Measurements from ENCODE around the gene TMOD2. TPM values are rescaled to one million over a fixed set of nuclear protein-coding genes. Genes with fewer than 3 reads are reported as not detected.

The TMOD2 gene
- total RNA-seq, 1 donor from 2014 or later, result 8.4 TPM

DNA sequence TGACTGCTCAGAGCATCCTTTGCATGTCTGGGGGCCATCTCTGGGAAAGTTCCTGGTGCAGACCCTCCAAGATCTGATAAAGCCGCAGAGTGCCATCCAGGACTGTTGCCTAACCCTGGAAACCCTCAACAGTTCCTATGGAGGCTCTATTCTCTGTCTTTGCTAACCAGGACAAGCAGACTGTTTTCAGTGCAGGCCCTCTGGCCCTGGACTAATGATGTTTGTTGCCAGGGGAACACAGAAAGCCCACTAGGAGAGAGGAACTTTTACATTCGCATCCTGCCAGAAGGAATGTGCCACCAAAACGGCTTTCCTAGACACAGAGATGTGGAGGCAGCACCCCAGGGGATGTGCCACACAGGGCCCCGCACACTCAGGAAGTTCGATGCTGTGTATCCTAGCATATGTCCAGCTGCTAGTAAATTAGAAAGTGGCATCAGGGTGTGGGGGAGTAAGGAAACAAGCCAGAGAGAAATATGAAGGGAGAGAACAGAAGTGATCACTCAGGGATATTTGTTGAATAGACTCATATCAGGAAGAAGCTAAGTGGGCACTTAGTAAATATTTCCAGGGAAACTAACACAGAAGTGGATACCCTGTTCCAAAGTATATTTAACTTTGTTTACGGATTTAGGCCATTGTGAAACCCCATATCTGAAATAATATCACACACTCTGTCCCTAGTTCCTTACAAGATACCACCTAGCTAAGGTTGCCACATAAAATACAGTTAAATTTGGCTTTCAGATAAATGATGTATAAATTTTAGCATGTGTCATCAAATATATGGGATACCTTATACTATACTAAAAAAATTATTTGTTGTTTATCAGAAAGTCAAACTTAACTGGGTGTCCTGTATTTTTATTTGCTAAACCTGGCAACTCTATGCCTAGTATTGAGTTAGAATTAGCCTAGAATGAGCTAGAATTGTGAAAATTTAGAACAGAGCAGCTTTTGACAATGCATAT is 48.2 kb downstream of the TMOD2 start:
- Histone ChIP-seq H3K4me1 (ENCODE audit: insufficient read depth, low read length) (no peaks in the 10 kb centered on the region), H3K36me3 (ENCODE audit: insufficient read depth, low read length) (no peaks in the 10 kb centered on the region), H2AFZ (ENCODE audit: low read depth, low read length) (no peak overlapping the region), H3K4me2 (ENCODE audit: low read length) (no peak overlapping the region), H3K9ac (ENCODE audit: low read length) (no peak overlapping the region), H3K27me3 (ENCODE audit: insufficient read depth, low read length) (no peaks in the 10 kb centered on the region), H3K79me2 (ENCODE audit: insufficient read depth, low read length) (no peaks in the 10 kb centered on the region), H4K20me1 (ENCODE audit: insufficient read depth, low read length) (no peaks in the 10 kb centered on the region), H3K27ac (ENCODE audit: low read depth, low read length) (no peak overlapping the region), H3K9me3 (ENCODE audit: insufficient read depth, low read depth, low read length) (no peaks in the 10 kb centered on the region), H3K4me3 (ENCODE audit: insufficient read depth, low read depth, low read length) (no peak overlapping the region)
- Mint-ChIP-seq H3K27me3 (ENCODE audit: low read depth, unreplicated experiment) (no peaks in the 10 kb centered on the region), H3K36me3 (ENCODE audit: low read depth, unreplicated experiment) (peaks cover 2% of the 10 kb centered on the region), H3K4me3 (ENCODE audit: unreplicated experiment) (no peak overlapping the region), H3K27ac (ENCODE audit: unreplicated experiment) (no peak overlapping the region), H3K4me1 (ENCODE audit: low read depth, unreplicated experiment) (peaks cover 4% of the 10 kb centered on the region), H3K9me3 (ENCODE audit: unreplicated experiment) (no peaks in the 10 kb centered on the region)
- DNase-seq (ENCODE audit: low read depth), result no peak
- no peak for TF ChIP-seq EZH2 (IDR thresholded peaks at IDR 0.05; ENCODE audit: insufficient read depth, low read length)
- TF ChIP-seq, protein P1, sequence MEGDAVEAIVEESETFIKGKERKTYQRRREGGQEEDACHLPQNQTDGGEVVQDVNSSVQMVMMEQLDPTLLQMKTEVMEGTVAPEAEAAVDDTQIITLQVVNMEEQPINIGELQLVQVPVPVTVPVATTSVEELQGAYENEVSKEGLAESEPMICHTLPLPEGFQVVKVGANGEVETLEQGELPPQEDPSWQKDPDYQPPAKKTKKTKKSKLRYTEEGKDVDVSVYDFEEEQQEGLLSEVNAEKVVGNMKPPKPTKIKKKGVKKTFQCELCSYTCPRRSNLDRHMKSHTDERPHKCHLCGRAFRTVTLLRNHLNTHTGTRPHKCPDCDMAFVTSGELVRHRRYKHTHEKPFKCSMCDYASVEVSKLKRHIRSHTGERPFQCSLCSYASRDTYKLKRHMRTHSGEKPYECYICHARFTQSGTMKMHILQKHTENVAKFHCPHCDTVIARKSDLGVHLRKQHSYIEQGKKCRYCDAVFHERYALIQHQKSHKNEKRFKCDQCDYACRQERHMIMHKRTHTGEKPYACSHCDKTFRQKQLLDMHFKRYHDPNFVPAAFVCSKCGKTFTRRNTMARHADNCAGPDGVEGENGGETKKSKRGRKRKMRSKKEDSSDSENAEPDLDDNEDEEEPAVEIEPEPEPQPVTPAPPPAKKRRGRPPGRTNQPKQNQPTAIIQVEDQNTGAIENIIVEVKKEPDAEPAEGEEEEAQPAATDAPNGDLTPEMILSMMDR (IDR thresholded peaks at IDR 0.05; ENCODE audit: insufficient read depth, low read depth, low read length), result no peak
- FAIRE-seq, result no peak

DNA sequence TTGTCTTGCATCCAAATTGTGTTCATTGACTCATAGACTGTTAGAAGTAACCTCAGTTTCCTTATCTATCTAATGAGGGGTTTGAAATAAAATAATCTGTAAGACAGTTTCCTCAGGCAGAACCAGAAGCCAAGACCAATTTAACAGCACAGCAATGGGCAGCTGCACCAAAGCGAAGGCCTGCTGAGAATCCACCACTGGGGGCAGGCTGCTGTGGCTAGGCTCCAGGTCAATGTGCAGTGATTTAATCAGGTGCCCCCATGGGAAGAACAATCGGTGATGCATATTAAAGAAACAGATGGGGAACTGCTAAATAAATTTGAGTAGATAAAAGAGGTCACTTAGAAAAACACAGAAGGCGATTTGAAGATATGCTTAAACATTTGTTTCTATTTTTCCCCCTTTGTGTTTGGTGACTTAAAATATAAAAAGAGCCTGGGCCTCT is 50.0 kb downstream of the TMOD2 start:
- no peak for TF ChIP-seq EZH2 (IDR thresholded peaks at IDR 0.05; ENCODE audit: insufficient read depth, low read length)
- TF ChIP-seq, protein P1 (IDR thresholded peaks at IDR 0.05; ENCODE audit: insufficient read depth, low read depth, low read length), result peak; percentile 59
- Mint-ChIP-seq H3K4me1 (ENCODE audit: low read depth, unreplicated experiment) (peaks cover 4% of the 10 kb centered on the region), H3K4me3 (ENCODE audit: unreplicated experiment) (no peak overlapping the region), H3K27ac (ENCODE audit: unreplicated experiment) (no peak overlapping the region), H3K9me3 (ENCODE audit: unreplicated experiment) (no peaks in the 10 kb centered on the region), H3K36me3 (ENCODE audit: low read depth, unreplicated experiment) (peaks cover 5% of the 10 kb centered on the region), H3K27me3 (ENCODE audit: low read depth, unreplicated experiment) (no peaks in the 10 kb centered on the region)
- Histone ChIP-seq H3K27ac (ENCODE audit: low read depth, low read length) (no peak overlapping the region), H3K4me1 (ENCODE audit: insufficient read depth, low read length) (no peaks in the 10 kb centered on the region), H3K4me2 (ENCODE audit: low read length) (no peak overlapping the region), H3K36me3 (ENCODE audit: insufficient read depth, low read length) (no peaks in the 10 kb centered on the region), H3K79me2 (ENCODE audit: insufficient read depth, low read length) (no peaks in the 10 kb centered on the region), H3K9me3 (ENCODE audit: insufficient read depth, low read depth, low read length) (no peaks in the 10 kb centered on the region), H2AFZ (ENCODE audit: low read depth, low read length) (no peak overlapping the region), H3K4me3 (ENCODE audit: insufficient read depth, low read depth, low read length) (no peak overlapping the region), H3K27me3 (ENCODE audit: insufficient read depth, low read length) (no peaks in the 10 kb centered on the region), H4K20me1 (ENCODE audit: insufficient read depth, low read length) (no peaks in the 10 kb centered on the region), H3K9ac (ENCODE audit: low read length) (no peak overlapping the region)
- DNase-seq (ENCODE audit: low read depth) (peak; percentile 48), FAIRE-seq (no peak)

DNA sequence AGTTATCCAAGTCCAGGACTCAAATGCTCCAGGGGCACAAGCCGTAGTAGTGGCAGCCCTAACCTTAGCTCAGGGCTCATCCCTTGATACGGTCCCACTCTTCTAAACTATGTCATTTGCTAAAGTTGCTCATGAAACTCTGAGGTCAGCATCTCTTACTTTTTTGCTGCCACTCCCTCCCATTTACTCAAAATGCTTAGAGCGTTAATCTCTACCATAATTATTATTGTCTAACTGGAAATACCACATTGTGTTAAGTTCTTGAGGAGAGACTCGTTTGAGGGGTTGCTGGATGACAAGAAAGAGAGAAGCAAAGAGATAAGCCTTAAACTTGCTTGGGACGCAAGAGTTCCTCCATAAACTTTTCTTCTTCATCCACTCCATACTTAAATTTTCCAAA is 51.2 kb downstream of the TMOD2 start:
- Histone ChIP-seq H3K4me1 (ENCODE audit: insufficient read depth, low read length) (no peaks in the 10 kb centered on the region), H3K27ac (ENCODE audit: low read depth, low read length) (no peak overlapping the region), H3K4me2 (ENCODE audit: low read length) (no peak overlapping the region), H4K20me1 (ENCODE audit: insufficient read depth, low read length) (no peaks in the 10 kb centered on the region), H3K79me2 (ENCODE audit: insufficient read depth, low read length) (no peaks in the 10 kb centered on the region), H3K9me3 (ENCODE audit: insufficient read depth, low read depth, low read length) (no peaks in the 10 kb centered on the region), H3K27me3 (ENCODE audit: insufficient read depth, low read length) (no peaks in the 10 kb centered on the region), H3K9ac (ENCODE audit: low read length) (no peak overlapping the region), H3K36me3 (ENCODE audit: insufficient read depth, low read length) (no peaks in the 10 kb centered on the region), H3K4me3 (ENCODE audit: insufficient read depth, low read depth, low read length) (no peak overlapping the region), H2AFZ (ENCODE audit: low read depth, low read length) (no peak overlapping the region)
- Mint-ChIP-seq H3K4me3 (ENCODE audit: unreplicated experiment) (no peak overlapping the region), H3K36me3 (ENCODE audit: low read depth, unreplicated experiment) (peaks cover 9% of the 10 kb centered on the region), H3K4me1 (ENCODE audit: low read depth, unreplicated experiment) (peaks cover 4% of the 10 kb centered on the region), H3K27ac (ENCODE audit: unreplicated experiment) (no peak overlapping the region), H3K9me3 (ENCODE audit: unreplicated experiment) (no peaks in the 10 kb centered on the region), H3K27me3 (ENCODE audit: low read depth, unreplicated experiment) (no peaks in the 10 kb centered on the region)
- no peak for TF ChIP-seq EZH2 (IDR thresholded peaks at IDR 0.05; ENCODE audit: insufficient read depth, low read length)
- TF ChIP-seq, protein P1 (IDR thresholded peaks at IDR 0.05; ENCODE audit: insufficient read depth, low read depth, low read length), result no peak
- DNase-seq (ENCODE audit: low read depth), result no peak
- no peak for FAIRE-seq

All from astrocyte (in vitro differentiated cells and primary cell).